UCSD-AML1 (cell line): Measurements from ENCODE around the gene MAST3.
A peak's percentile ranks its signal among the peaks of the same experiment; 100 is the strongest.
"Not testable (repeated sequence)": the region's sequence is repeated elsewhere in the genome, so short reads cannot be mapped to it uniquely, and the experiment has no call there.

Source experiments
- DNase-seq: peaks from one replicate; lab custom pipeline; 2025; ENCODE audit not compliant: unreplicated experiment; lab: John Stamatoyannopoulos, UW

The MAST3 gene

GRCh38 chr19:18086590-18087138 lies 10.9 kb upstream of the MAST3 start, which contains the start of gene IL12RB1:
Gene IL12RB1 (minus strand): TSS chr19:18086934. CDS start chr19:18086823, 111 bp downstream.
- peak; percentile 42 for DNase-seq

GRCh38 chr19:18089096-18089541 lies 8.5 kb upstream of the MAST3 start:
- peak; percentile 72 for DNase-seq

GRCh38 chr19:18089726-18090125 lies 7.9 kb upstream of the MAST3 start:
- DNase-seq: no peak

GRCh38 chr19:18090545-18091216 lies 6.9 kb upstream of the MAST3 start:
- peak; percentile 29 for DNase-seq

GRCh38 chr19:18091217-18091608 lies 6.4 kb upstream of the MAST3 start:
- peak; percentile 84 for DNase-seq

GRCh38 chr19:18093439-18094161 lies 4.0 kb upstream of the MAST3 start:
- DNase-seq: peak; percentile 36

GRCh38 chr19:18096258-18096657 lies 1.3 kb upstream of the MAST3 start:
- DNase-seq: no peak

- DNase-seq: no peak
Observed at GRCh38 chr19:18097993-18098890, 664 bp downstream of the MAST3 start.

- DNase-seq: no peak
Observed at GRCh38 chr19:18098891-18099622, 1.5 kb downstream of the MAST3 start.

- DNase-seq: no peak
Observed at GRCh38 chr19:18099623-18099995, 2.0 kb downstream of the MAST3 start.

- no peak for DNase-seq
Observed at GRCh38 chr19:18100710-18101109, 3.1 kb downstream of the MAST3 start.

GRCh38 chr19:18101268-18101667 lies 3.7 kb downstream of the MAST3 start:
- DNase-seq: no peak

- no peak for DNase-seq
Observed at GRCh38 chr19:18102916-18103542, 5.5 kb downstream of the MAST3 start.

- no peak for DNase-seq
Observed at GRCh38 chr19:18104793-18105131, 7.2 kb downstream of the MAST3 start.

- DNase-seq: not testable (repeated sequence)
Observed at GRCh38 chr19:18105259-18105658, 7.7 kb downstream of the MAST3 start.

- DNase-seq: no peak
Observed at GRCh38 chr19:18107235-18107634, 9.7 kb downstream of the MAST3 start.

GRCh38 chr19:18108897-18109296 lies 11.3 kb downstream of the MAST3 start:
- no peak for DNase-seq

GRCh38 chr19:18109341-18109732 lies 11.8 kb downstream of the MAST3 start:
- no peak for DNase-seq

- DNase-seq: no peak
Observed at GRCh38 chr19:18109733-18110608, 12.4 kb downstream of the MAST3 start.
